Right atrium auricular region (tissue), 2 donors: ENCODE measurements around the gene AP3B1. TPM values are rescaled to one million over a fixed set of nuclear protein-coding genes. Genes with fewer than 3 reads are reported as not detected.

Source experiments
- DNase-seq: peaks from one replicate; pipeline ENCODE4 v3.0.0-alpha.2; 2019; ENCODE audit warnings: low spot score
- H3K27ac ChIP-seq, 2 donors: fragments of 200-600 bp; sonication (generic); 1 replicate in 1 of 2; 2 replicates in 1 of 2; pipeline ENCODE4 v1.5.1; 2016 to 2019
- H3K27me3 ChIP-seq, 2 donors: fragments of 200-600 bp; sonication (generic); one replicate each; pipeline versions ENCODE4 v1.5.1 to v1.6.0; 2017 to 2019
- H3K36me3 ChIP-seq: fragments of 200-600 bp; sonication (generic); one replicate; pipeline ENCODE4 v1.5.1; 2016
- H3K4me1 ChIP-seq, 2 donors: fragments of 200-600 bp; sonication (generic); one replicate each; pipeline versions ENCODE4 v1.5.1 to v1.6.0; 2017 to 2019
- H3K4me3 ChIP-seq, 2 donors: fragments of 200-600 bp; sonication (generic); 1 replicate in 1 of 2; 2 replicates in 1 of 2; pipeline ENCODE4 v1.5.1; 2017 to 2019; ENCODE audit warnings: mild to moderate bottlenecking in 1 of 2, moderate library complexity in 1 of 2
- H3K9me3 ChIP-seq, 2 donors: fragments of 200-600 bp; sonication (generic); one replicate each; pipeline ENCODE4 v1.5.1; 2019
- CTCF ChIP-seq, 2 donors: fragments of 200-600 bp; sonication (generic); IDR thresholded peaks; one replicate each; pipeline ENCODE4 v1.5.1; 2019; ENCODE audit warnings: antibody characterized with exemption in 2 of 2
- total RNA-seq, 2 donors: library from RNA; depleted of rRNA; stranded (reverse); fragments of >200 nt; gene quantifications; one replicate each; pipeline ENCODE4 v1.1.0, GENCODE V29; 2016

AP3B1 gene
- total RNA-seq, 2 donors from 2014 or later = 22.4 to 25.7 TPM

- Histone ChIP-seq H3K27ac (no peak overlapping the region), H3K4me1 (no peaks in the 10 kb centered on the region), H3K4me3 (no peak overlapping the region), H3K27me3 (no peaks in the 10 kb centered on the region), H3K36me3 (no peaks in the 10 kb centered on the region), H3K9me3 (no peaks in the 10 kb centered on the region)
- no peak for TF ChIP-seq CTCF (IDR thresholded peaks at IDR 0.05)
- no peak for DNase-seq
Measured at GRCh38 chr5:78326930-78327329, 32.4 kb upstream of the AP3B1 start.

GRCh38 chr5:78323241-78323640 lies 28.7 kb upstream of the AP3B1 start:
- H3K9me3 ChIP-seq = no peaks in the 10 kb centered on the region
- H3K36me3 ChIP-seq = no peaks in the 10 kb centered on the region
- no peak overlapping the region for H3K4me3 ChIP-seq
- TF ChIP-seq CTCF (IDR thresholded peaks at IDR 0.05) = no peak
- H3K27ac ChIP-seq = no peak overlapping the region
- H3K27me3 ChIP-seq = no peaks in the 10 kb centered on the region
- no peak for DNase-seq
- no peaks in the 10 kb centered on the region for H3K4me1 ChIP-seq

- no peaks in the 10 kb centered on the region for H3K27me3 ChIP-seq
- no peaks in the 10 kb centered on the region for H3K4me1 ChIP-seq
- DNase-seq = no peak
- H3K4me3 ChIP-seq = no peak overlapping the region
- peak; percentile 44 to 68 for TF ChIP-seq CTCF (IDR thresholded peaks at IDR 0.05)
- no peaks in the 10 kb centered on the region for H3K36me3 ChIP-seq
- H3K9me3 ChIP-seq = no peaks in the 10 kb centered on the region
- no peak overlapping the region for H3K27ac ChIP-seq
Measured at GRCh38 chr5:78320401-78320800, 25.9 kb upstream of the AP3B1 start.

- DNase-seq = no peak
- H3K9me3 ChIP-seq = no peaks in the 10 kb centered on the region
- H3K4me3 ChIP-seq = no peak overlapping the region
- TF ChIP-seq CTCF (IDR thresholded peaks at IDR 0.05) = no peak
- H3K4me1 ChIP-seq = no peaks in the 10 kb centered on the region
- no peaks in the 10 kb centered on the region for H3K27me3 ChIP-seq
- no peak overlapping the region for H3K27ac ChIP-seq
- H3K36me3 ChIP-seq = no peaks in the 10 kb centered on the region
Measured at GRCh38 chr5:78318337-78318736, 23.8 kb upstream of the AP3B1 start.

- Histone ChIP-seq H3K36me3 (no peaks in the 10 kb centered on the region), H3K27me3 (no peaks in the 10 kb centered on the region), H3K4me3 (no peak overlapping the region), H3K4me1 (no peaks in the 10 kb centered on the region), H3K9me3 (no peaks in the 10 kb centered on the region), H3K27ac (no peak overlapping the region)
- no peak for DNase-seq
- no peak for TF ChIP-seq CTCF (IDR thresholded peaks at IDR 0.05)
Measured at GRCh38 chr5:78317515-78317914, 23.0 kb upstream of the AP3B1 start.

- DNase-seq = no peak
- no peak for TF ChIP-seq CTCF (IDR thresholded peaks at IDR 0.05)
- Histone ChIP-seq H3K27me3 (no peaks in the 10 kb centered on the region), H3K4me3 (no peak overlapping the region), H3K4me1 (no peaks in the 10 kb centered on the region), H3K36me3 (no peaks in the 10 kb centered on the region), H3K9me3 (no peaks in the 10 kb centered on the region), H3K27ac (no peak overlapping the region)
Measured at GRCh38 chr5:78308703-78309102, 14.2 kb upstream of the AP3B1 start.
